GM18505 (cell line): ENCODE results near the gene KLF16.
"Not testable (repeated sequence)": the region's sequence is repeated elsewhere in the genome, so short reads cannot be mapped to it uniquely, and the experiment has no call there.

Experiments used
- ATAC-seq: cut with Tn5 transposase; IDR thresholded peaks from one replicate; pipeline ENCODE4 v1.9.1; 2021; ENCODE audit not compliant: unreplicated experiment
- POLR2A ChIP-seq: IDR thresholded peaks from 4 replicates; pipeline ENCODE4 v1.6.1; 2011; ENCODE audit warnings: borderline replicate concordance; ENCODE audit not compliant: insufficient read depth, insufficient read length; ENCODE audit errors: extremely low read depth

The KLF16 gene

GRCh38 chr19:1880611-1881392, 17.4 kb upstream of the KLF16 start:
- ATAC-seq, result no peak
- TF ChIP-seq POLR2A, result no peak

DNA sequence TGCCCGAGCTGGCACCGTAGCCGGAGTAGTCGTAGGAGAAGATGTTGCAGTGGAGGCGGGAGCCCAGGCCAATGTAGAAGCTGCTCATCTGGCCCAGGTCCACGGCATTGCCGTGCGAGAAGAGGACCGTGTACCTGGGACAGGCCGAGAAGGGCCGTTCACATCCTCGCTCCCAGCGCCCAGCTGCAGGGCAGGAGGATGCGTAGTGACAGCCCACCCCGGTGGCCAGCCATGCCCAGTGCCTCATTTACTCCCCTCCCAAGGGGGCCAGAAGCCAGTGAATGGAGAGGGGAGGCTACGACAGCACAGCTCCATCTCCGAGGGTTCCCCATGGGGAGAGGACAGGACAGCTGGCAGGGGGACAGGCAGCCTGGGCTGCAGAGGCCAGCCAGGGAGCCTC, 16.6 kb upstream of the KLF16 start:
- ATAC-seq, result not testable (repeated sequence)

DNA sequence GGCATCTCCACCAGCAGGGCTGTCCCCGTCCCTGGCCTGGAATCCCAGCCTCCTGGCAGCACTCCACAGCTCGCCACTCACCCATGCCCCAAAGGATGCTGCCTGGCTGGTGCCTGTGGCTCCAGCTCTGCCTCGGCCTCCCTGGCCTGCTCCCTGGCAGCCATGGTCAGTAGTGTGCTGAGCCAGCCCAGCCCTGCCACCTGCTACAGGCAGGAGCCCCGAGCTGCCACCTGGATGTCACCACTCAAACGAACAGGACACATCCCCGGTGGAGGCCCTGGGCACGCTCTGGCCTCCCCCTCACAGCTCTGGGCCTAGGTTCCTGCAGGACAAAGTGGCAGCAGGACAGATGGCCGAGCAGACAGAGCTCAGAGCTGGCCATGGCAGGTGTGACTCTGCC, 15.2 kb upstream of the KLF16 start:
- not testable (repeated sequence) for ATAC-seq

GRCh38 chr19:1877280-1877660, 13.9 kb upstream of the KLF16 start:
- not testable (repeated sequence) for ATAC-seq

- ATAC-seq, result not testable (repeated sequence)
Measured at GRCh38 chr19:1876496-1877279, 13.3 kb upstream of the KLF16 start.

DNA sequence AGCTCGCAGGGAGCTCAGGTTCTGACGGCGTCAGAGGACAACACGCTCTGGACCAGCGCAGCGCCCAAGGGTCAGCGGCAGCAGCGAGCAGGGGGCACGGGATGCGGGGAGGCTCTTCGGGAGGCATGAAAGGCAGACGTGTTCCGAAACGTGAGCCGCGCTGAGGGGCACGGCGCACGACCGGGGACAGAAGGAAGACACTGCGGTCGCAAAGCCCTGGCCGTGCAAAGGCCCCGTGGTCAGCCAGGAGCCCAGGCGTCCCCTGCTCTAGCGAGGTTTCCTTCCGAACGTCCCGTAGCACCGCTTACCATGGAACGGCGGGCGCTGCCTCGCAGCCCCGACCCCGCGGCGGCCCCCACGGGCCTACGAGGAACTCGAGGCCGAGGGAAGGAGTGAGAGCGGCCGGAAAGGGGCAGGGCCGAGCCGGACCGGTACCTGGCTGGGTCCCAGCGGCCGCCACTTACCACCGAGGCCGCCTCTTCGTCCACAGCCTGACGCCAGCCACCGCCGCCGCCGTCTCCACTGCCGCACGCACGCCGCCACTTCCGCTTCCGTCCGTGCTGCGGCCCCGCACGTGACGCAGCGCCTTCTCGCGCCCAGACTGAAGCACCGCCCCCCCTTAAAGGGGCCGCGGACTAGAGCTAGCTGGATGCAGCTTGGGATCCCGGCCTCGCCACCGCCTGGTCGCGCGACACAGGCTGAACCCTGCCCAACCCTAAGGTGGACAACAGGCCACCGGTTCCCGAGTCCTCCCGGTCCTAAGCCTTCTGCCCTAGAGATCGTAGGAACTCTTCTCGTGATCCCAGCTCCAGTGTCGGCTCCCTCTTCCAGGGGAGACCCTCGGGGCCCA, 12.5 kb upstream of the KLF16 start:
- peak; percentile 80 for ATAC-seq
- peak; percentile 85 for TF ChIP-seq POLR2A

GRCh38 chr19:1875265-1875645, 11.9 kb upstream of the KLF16 start:
- peak; percentile 8 for ATAC-seq

- ATAC-seq, result no peak
- no peak for TF ChIP-seq POLR2A
Measured at GRCh38 chr19:1874554-1875185, 11.3 kb upstream of the KLF16 start.

- no peak for ATAC-seq
- no peak for TF ChIP-seq POLR2A
Measured at GRCh38 chr19:1873524-1874473, 10.4 kb upstream of the KLF16 start.

- no peak for TF ChIP-seq POLR2A
- no peak for ATAC-seq
Measured at GRCh38 chr19:1872807-1873523, 9.6 kb upstream of the KLF16 start.

DNA sequence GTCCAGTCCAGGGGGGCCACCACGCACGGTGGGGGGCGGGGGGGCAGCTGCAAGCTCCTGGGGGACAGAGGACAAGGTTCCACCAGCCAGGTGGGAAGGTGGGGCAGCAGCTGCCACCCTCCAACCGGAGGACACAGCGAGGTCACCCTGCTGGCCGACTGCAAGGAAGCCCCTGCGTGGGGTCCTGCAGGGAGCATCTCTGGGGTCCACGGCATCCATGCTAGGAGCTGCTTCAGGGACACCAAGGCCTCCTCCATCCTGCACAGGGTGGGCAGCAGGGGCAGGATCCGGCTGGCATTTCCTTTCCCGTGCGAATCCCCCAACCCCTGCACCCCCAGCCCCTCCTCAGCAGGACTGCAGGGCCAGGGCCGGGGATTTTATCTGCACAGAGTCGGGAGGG, 8.3 kb upstream of the KLF16 start:
- no peak for ATAC-seq

GRCh38 chr19:1871140-1871597, 7.8 kb upstream of the KLF16 start:
- no peak for TF ChIP-seq POLR2A
- no peak for ATAC-seq

More for the DNA sequence above, 8.3 kb upstream of the KLF16 start:
- no peak for TF ChIP-seq POLR2A

- no peak for TF ChIP-seq POLR2A
- ATAC-seq, result no peak
Measured at GRCh38 chr19:1868971-1869370, 5.6 kb upstream of the KLF16 start.
